Natural killer cell (primary cell): ENCODE data around the gene NKX6-2. TPM values are rescaled to one million over a fixed set of nuclear protein-coding genes. Genes with fewer than 3 reads are reported as not detected.
A peak's percentile ranks its signal among the peaks of the same experiment; 100 is the strongest.

Experiments used
- ATAC-seq, 3 donors: fragments of 150-1000 bp in 2 of 3; fragments of 200-7000 bp in 1 of 3; cut with Tn5 transposase; 1 replicate in 1 of 3; 2 replicates in 2 of 3; pipeline ENCODE4 v1.10.0; 2021; ENCODE audit warnings: mild to moderate bottlenecking in 2 of 3, moderate library complexity in 2 of 3
- DNase-seq, 2 donors: peaks; one replicate each; pipeline versions ENCODE4 v3.0.0 to v3.0.0-alpha.2; 2013 to 2021; ENCODE audit warnings: mixed read lengths in 1 of 2
- H3K27ac ChIP-seq: one replicate; pipeline ENCODE4 v1.5.1; 2013; ENCODE audit warnings: mild to moderate bottlenecking, low read length
- H3K27me3 ChIP-seq: one replicate; pipeline ENCODE4 v1.6.1; 2013; ENCODE audit warnings: low read length; ENCODE audit not compliant: control insufficient read depth, insufficient read depth
- H3K36me3 ChIP-seq: one replicate; pipeline ENCODE4 v1.6.1; 2013; ENCODE audit warnings: low read length; ENCODE audit not compliant: control insufficient read depth, insufficient read depth
- H3K4me1 ChIP-seq: one replicate; pipeline ENCODE4 v1.6.1; 2013; ENCODE audit warnings: low read length; ENCODE audit not compliant: control insufficient read depth, insufficient read depth
- H3K4me3 ChIP-seq: one replicate; pipeline ENCODE4 v1.5.1; 2013; ENCODE audit warnings: low read length
- H3K9me3 ChIP-seq: one replicate; pipeline ENCODE4 v1.6.1; 2013; ENCODE audit warnings: low read length; ENCODE audit not compliant: control insufficient read depth, insufficient read depth
- H3K27ac Mint-ChIP-seq, 2 donors: one replicate each; pipeline ENCODE4 v1.8.0; 2022; ENCODE audit warnings: mild to moderate bottlenecking in 2 of 2, mixed read lengths in 2 of 2, moderate library complexity in 1 of 2
- H3K27me3 Mint-ChIP-seq, 2 donors: one replicate each; pipeline ENCODE4 v1.8.0; 2022; ENCODE audit warnings: low read depth in 2 of 2, mixed read lengths in 2 of 2
- H3K36me3 Mint-ChIP-seq: one replicate; pipeline ENCODE4 v1.8.0; 2022; ENCODE audit warnings: mixed read lengths
- H3K4me1 Mint-ChIP-seq, 2 donors: one replicate each; pipeline ENCODE4 v1.8.0; 2022; ENCODE audit warnings: mixed read lengths in 2 of 2
- H3K4me3 Mint-ChIP-seq: one replicate; pipeline ENCODE4 v1.8.0; 2022; ENCODE audit warnings: mild to moderate bottlenecking, moderate library complexity, mixed read lengths
- H3K9me3 Mint-ChIP-seq, 2 donors: one replicate each; pipeline ENCODE4 v1.8.0; 2022; ENCODE audit warnings: mixed read lengths in 2 of 2
- CTCF ChIP-seq: fragments of 200-600 bp; IDR thresholded peaks from one replicate; pipeline ENCODE4 v1.8.0; 2022; ENCODE audit warnings: antibody characterized with exemption
- WGBS: methylation state at CpG from one replicate; pipeline ENCODE4 v1.1.7; 2013; ENCODE audit warnings: missing lambda C conversion rate; ENCODE audit not compliant: insufficient coverage; 5-methylcytosine and 5-hydroxymethylcytosine counted together
- intact Hi-C: fragments of 100-400 bp; cut with micrococcal nuclease; formaldehyde crosslinking; loops from one replicate; pipeline ENCODE4 v1.14.2; 2022
- total RNA-seq, 4 donors: library from RNA; stranded (reverse); fragments of 120-200 nt in 1 of 4; gene quantifications; one replicate each; pipeline versions ENCODE4 v1.2.3 to v1.2.4, GENCODE V29; 2013 to 2022

The NKX6-2 gene
- total RNA-seq, 3 donors from 2014 or later (not counting 1 experiment from before 2014, with no cell fraction given) = not detected

DNA sequence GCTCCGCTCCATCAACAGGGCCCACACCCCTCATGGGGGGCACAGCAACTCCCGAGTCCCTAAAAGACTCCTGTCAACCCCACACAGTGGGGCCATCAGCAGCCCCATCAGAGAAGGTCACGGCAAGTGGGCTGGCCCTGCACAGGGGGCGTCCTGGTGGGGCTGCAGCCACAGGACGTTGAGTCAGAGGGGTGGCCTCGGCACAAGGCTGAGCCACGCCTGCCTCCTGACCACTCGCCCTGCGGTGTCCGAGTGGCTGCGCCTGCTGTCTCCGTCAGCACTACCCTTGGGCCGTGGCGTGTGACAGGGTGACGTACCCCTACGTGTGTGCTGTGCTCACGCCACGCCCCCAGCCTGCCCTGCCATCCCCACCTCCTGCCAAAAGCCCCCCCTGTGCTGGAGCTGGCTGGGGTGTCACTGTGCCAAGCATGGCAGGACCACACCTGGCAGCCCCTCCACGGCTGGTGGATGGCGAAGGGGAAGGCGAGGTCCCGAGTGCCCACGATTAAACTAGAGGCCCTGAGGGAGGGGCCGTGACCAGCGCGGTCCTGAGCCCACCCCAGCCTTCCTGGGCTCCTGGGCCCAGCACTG, 26.0 kb upstream of the NKX6-2 start:
- no peaks in the 10 kb centered on the region for H3K9me3 Mint-ChIP-seq
- Histone ChIP-seq H3K36me3 (no peaks in the 10 kb centered on the region), H3K27me3 (no peaks in the 10 kb centered on the region), H3K27ac (no peak overlapping the region), H3K4me1 (no peaks in the 10 kb centered on the region), H3K4me3 (no peak overlapping the region), H3K9me3 (no peaks in the 10 kb centered on the region)
- DNase-seq = no peak
- H3K36me3 Mint-ChIP-seq = no peaks in the 10 kb centered on the region
- no peak for TF ChIP-seq CTCF
- no peaks in the 10 kb centered on the region for H3K4me1 Mint-ChIP-seq
- H3K27me3 Mint-ChIP-seq = peaks cover 5 to 6% of the 10 kb centered on the region in 2 donors
- WGBS = 88% methylated on average over 26 of the region's 26 CpGs
- peak in 1 of 3 donors; percentile 6 for ATAC-seq
- H3K27ac Mint-ChIP-seq = no peak overlapping the region
- intact Hi-C loops = no loop called here
- H3K4me3 Mint-ChIP-seq = no peak overlapping the region

DNA sequence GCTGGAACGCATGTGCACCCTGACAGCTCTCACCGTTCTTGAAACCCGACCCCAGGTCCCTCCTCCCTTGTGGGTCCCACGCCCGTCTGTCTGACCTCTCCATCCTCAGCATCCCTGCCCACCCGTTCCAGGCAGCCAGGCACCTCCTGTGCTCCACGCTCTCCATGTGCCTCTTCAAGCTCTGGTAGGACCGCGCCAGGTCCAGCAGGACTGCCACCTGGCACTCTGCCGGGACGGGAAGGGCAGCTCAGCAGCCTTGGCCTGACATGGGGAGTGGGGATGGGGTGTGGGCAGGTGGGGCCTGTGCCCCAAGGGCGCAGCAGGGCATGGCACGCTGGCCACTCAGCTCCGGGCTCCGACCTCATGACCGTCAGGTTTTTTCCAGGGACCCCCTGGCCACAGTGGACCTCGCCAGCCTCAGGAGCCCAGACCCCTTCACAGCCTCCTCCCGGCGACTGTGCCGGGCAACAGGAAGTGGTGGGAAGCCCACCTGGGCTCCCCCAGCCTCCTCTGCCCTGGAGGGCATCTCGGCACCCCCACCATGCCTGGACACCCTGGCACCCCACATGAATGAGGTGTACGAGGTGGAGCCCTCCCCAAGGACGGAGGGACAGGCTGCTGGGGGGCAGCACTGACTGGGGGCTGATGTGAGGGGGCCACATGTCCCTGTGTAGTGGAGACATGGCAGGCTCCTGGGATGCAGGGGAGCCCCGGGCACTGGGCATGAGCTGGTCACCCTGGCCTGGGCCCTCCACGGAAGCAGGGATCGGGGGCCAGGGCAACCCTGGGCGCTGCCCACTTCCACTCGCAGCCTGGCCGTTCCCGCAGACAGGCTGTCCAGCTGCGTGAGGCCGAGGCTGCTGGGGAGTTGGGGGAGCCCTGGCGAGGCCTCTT, 25.1 kb upstream of the NKX6-2 start:
- ATAC-seq = no peak
- Mint-ChIP-seq H3K27ac (no peak overlapping the region), H3K4me3 (no peak overlapping the region), H3K9me3 (no peaks in the 10 kb centered on the region), H3K4me1 (no peaks in the 10 kb centered on the region), H3K36me3 (no peaks in the 10 kb centered on the region), H3K27me3 (no peaks in the 10 kb centered on the region)
- no peaks in the 10 kb centered on the region for H3K36me3 ChIP-seq
- no peak overlapping the region for H3K27ac ChIP-seq
- no peak overlapping the region for H3K4me3 ChIP-seq
- no peaks in the 10 kb centered on the region for H3K27me3 ChIP-seq
- no peaks in the 10 kb centered on the region for H3K4me1 ChIP-seq
- intact Hi-C loops = no loop called here
- H3K9me3 ChIP-seq = no peaks in the 10 kb centered on the region
- 73% methylated on average over 33 of the region's 33 CpGs for WGBS
- TF ChIP-seq CTCF = no peak
- DNase-seq = no peak

DNA sequence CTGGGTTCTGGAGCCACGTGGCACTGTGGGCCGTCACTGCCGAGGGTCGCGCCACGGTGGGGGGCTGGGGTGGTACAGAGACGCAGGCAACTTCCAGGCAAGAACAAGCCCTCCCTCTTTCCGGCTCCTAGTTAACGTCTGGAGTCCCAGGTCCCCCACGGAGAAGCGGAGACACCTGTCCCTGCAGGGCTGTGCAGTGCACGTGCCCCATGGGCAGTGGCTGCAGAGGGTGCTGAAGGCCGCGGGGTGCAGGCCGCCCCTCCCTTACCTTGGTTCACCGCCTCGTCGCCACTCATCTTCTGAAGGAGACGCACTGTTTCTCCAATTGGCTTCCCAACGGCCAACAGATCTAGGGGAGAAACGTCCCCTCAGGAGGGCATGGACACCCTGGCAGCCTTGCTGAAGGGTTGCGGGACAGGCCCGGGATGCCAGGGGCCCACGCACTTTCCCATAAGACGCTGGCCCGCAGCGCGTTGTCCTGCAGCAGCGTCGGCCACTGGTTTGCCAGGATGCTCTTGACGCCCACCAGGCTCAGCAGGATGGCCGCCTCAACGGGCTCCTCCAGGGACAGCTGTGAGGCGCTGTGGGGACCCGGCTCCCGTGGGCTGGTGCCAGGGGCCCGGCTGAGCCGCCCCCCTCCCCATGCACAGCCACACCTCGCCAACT, 24.3 kb upstream of the NKX6-2 start:
- no peak for DNase-seq
- no peak for ATAC-seq
- Mint-ChIP-seq H3K36me3 (no peaks in the 10 kb centered on the region), H3K27ac (no peak overlapping the region), H3K9me3 (no peaks in the 10 kb centered on the region), H3K4me3 (no peak overlapping the region), H3K27me3 (no peaks in the 10 kb centered on the region), H3K4me1 (no peaks in the 10 kb centered on the region)
- 85% methylated on average over 39 of the region's 39 CpGs for WGBS
- no peaks in the 10 kb centered on the region for H3K27me3 ChIP-seq
- H3K4me1 ChIP-seq = no peaks in the 10 kb centered on the region
- no peak overlapping the region for H3K4me3 ChIP-seq
- no peaks in the 10 kb centered on the region for H3K36me3 ChIP-seq
- no peak overlapping the region for H3K27ac ChIP-seq
- TF ChIP-seq CTCF = no peak
- intact Hi-C loops = no loop called here
- no peaks in the 10 kb centered on the region for H3K9me3 ChIP-seq
